SK-N-SH (cell line): ENCODE data around the gene DHRS1. TPM values are rescaled to one million over a fixed set of nuclear protein-coding genes. Genes with fewer than 3 reads are reported as not detected.

Source experiments
- CTCF ChIA-PET: fragments of 300-600, 350-600 bp; formaldehyde crosslinking; extraction: SDS; loops from one replicate; lab custom pipeline; 2021; lab: Yijun Ruan, JAX
- POLR2A ChIA-PET: fragments of 350-600 bp; sonication (Branson Sonifier 250); formaldehyde crosslinking; extraction: SDS; loops from one replicate; lab custom pipeline; 2020; ENCODE audit warnings: antibody characterized with exemption, inconsistent platforms; lab: Yijun Ruan, JAX
- DNase-seq: peaks from one replicate; pipeline ENCODE4 v3.0.0; 2012
- H2AFZ ChIP-seq: fragments of 200-600 bp; sonication (generic); 2 replicates; pipeline ENCODE4 v1.8.1; 2016; ENCODE audit warnings: antibody characterized with exemption, mild to moderate bottlenecking, low read depth
- H3F3A ChIP-seq: fragments of 200-600 bp; sonication (generic); replicated peaks from 2 replicates; pipeline ENCODE3; 2016; ENCODE audit warnings: antibody characterized with exemption, mild to moderate bottlenecking; ENCODE audit not compliant: insufficient read depth
- H3K27ac ChIP-seq, 2 experiments: fragments of 200-500 bp in 1 of 2; fragments of 200-600 bp in 1 of 2; sonication (Bioruptor generic) in 1 of 2; sonication (generic), shearing (Covaris generic) in 1 of 2; 2 replicates each; pipeline versions ENCODE4 v1.5.1 to v1.6.1; 2014 to 2016; ENCODE audit warnings: low read depth in 2 of 2, inconsistent platforms in 1 of 2, low read length in 1 of 2, mild to moderate bottlenecking in 1 of 2, mixed read lengths in 1 of 2
- H3K27me3 ChIP-seq: fragments of 200-600 bp; sonication (generic), shearing (Covaris generic); 2 replicates; pipeline ENCODE4 v1.6.1; 2016; ENCODE audit warnings: mixed run types; ENCODE audit not compliant: insufficient read depth
- H3K36me3 ChIP-seq, 2 experiments: fragments of 200-500 bp in 1 of 2; fragments of 200-600 bp in 1 of 2; sonication (Bioruptor generic) in 1 of 2; sonication (generic) in 1 of 2; replicated peaks in 1 of 2; 2 replicates each; pipeline versions ENCODE3 to v1.5.1; 2014 to 2016; ENCODE audit warnings: low read length in 1 of 2, mild to moderate bottlenecking in 1 of 2; ENCODE audit not compliant: insufficient read depth in 2 of 2, control insufficient read depth in 1 of 2
- H3K4me1 ChIP-seq, 2 experiments: fragments of 200-500 bp in 1 of 2; fragments of 200-600 bp in 1 of 2; sonication (Bioruptor generic) in 1 of 2; sonication (generic), shearing (Covaris generic) in 1 of 2; 2 replicates each; pipeline versions ENCODE4 v1.5.1 to v1.6.1; 2014 to 2016; ENCODE audit warnings: low read depth in 1 of 2, low read length in 1 of 2, mixed run types in 1 of 2; ENCODE audit not compliant: insufficient read depth in 2 of 2, control insufficient read depth in 1 of 2
- H3K4me2 ChIP-seq: fragments of 200-600 bp; sonication (generic), shearing (Covaris generic); 2 replicates; pipeline ENCODE4 v1.6.1; 2017; ENCODE audit warnings: mixed run types
- H3K4me3 ChIP-seq, 2 experiments: fragments of 200-500 bp in 1 of 2; fragments of 200-600 bp in 1 of 2; sonication (Bioruptor generic) in 1 of 2; sonication (generic), shearing (Covaris generic) in 1 of 2; 2 replicates each; pipeline versions ENCODE4 v1.5.1 to v1.8.1; 2014 to 2016; ENCODE audit warnings: low read depth in 2 of 2, inconsistent platforms in 1 of 2, low read length in 1 of 2, mild to moderate bottlenecking in 1 of 2, mixed read lengths in 1 of 2, moderate library complexity in 1 of 2
- H3K79me2 ChIP-seq: fragments of 200-600 bp; sonication (generic); 2 replicates; pipeline ENCODE4 v1.8.1; 2017; ENCODE audit warnings: mild to moderate bottlenecking; ENCODE audit not compliant: insufficient read depth
- H3K9ac ChIP-seq: fragments of 200-600 bp; sonication (generic); 2 replicates; pipeline ENCODE4 v1.6.1; 2017; ENCODE audit warnings: mixed run types
- H3K9me2 ChIP-seq: fragments of 200-600 bp; sonication (generic); 2 replicates; pipeline ENCODE4 v1.6.1; 2017; ENCODE audit warnings: mixed run types
- H3K9me3 ChIP-seq: fragments of 200-600 bp; sonication (generic); 2 replicates; pipeline ENCODE4 v1.6.1; 2017; ENCODE audit warnings: mixed run types, mild to moderate bottlenecking, moderate library complexity
- H4K20me1 ChIP-seq: fragments of 200-600 bp; sonication (generic); 2 replicates; pipeline ENCODE4 v1.6.1; 2017; ENCODE audit warnings: mild to moderate bottlenecking, mixed run types; ENCODE audit not compliant: insufficient read depth
- CHD2 ChIP-seq: fragments of 150-350 bp; IDR thresholded peaks from 2 replicates; pipeline ENCODE4 v1.6.1; 2018; ENCODE audit warnings: low read length; ENCODE audit not compliant: partially characterized antibody
- CTCF ChIP-seq: fragments of 200-600 bp; sonication (generic); IDR thresholded peaks from 2 replicates; pipeline ENCODE4 v1.6.1; 2017; ENCODE audit warnings: antibody characterized with exemption, mild to moderate bottlenecking, moderate library complexity
- FOXM1 ChIP-seq: IDR thresholded peaks from 2 replicates; pipeline ENCODE4 v1.4.0; 2012; ENCODE audit warnings: low read depth, mild to moderate bottlenecking
- GABPA ChIP-seq: IDR thresholded peaks from 2 replicates; pipeline ENCODE4 v1.4.0; 2012; ENCODE audit warnings: low read depth, mild to moderate bottlenecking
- GATA2 ChIP-seq: sonication (generic); formaldehyde crosslinking; IDR thresholded peaks from 2 replicates; pipeline ENCODE4 v1.5.0; 2020; ENCODE audit warnings: mild to moderate bottlenecking, missing genetic modification reagents
- IRF3 ChIP-seq: fragments of 150-350 bp; IDR thresholded peaks from 2 replicates; pipeline ENCODE4 v1.6.1; 2016; ENCODE audit warnings: mild to moderate bottlenecking, low read depth, low read length
- JUND ChIP-seq: IDR thresholded peaks from 2 replicates; pipeline ENCODE4 v1.4.0; 2012
- POLR2AphosphoS5 ChIP-seq: IDR thresholded peaks from 2 replicates; pipeline ENCODE4 v1.6.1; 2012; ENCODE audit warnings: low read depth, low read length
- RXRA ChIP-seq: IDR thresholded peaks from 2 replicates; pipeline ENCODE4 v1.4.0; 2012; ENCODE audit warnings: low read depth, mild to moderate bottlenecking, borderline replicate concordance
- USF1 ChIP-seq: IDR thresholded peaks from 2 replicates; pipeline ENCODE4 v1.4.0; 2012; ENCODE audit warnings: low read depth, borderline replicate concordance
- YY1 ChIP-seq: IDR thresholded peaks from 2 replicates; pipeline ENCODE4 v1.4.0; 2012; ENCODE audit warnings: low read depth, mild to moderate bottlenecking
- WGBS: methylation state at CpG from one replicate; pipeline ENCODE4 v1.1.6; 2017; ENCODE audit warnings: low lambda C conversion rate; 5-methylcytosine and 5-hydroxymethylcytosine counted together
- polyA plus RNA-seq, 3 experiments: library from polyadenylated mRNA; depleted of rRNA; stranded (reverse); fragments of >200 nt; gene quantifications; 2 replicates each; pipeline ENCODE4 v1.2.3, GENCODE V29; 2012

Gene DHRS1
- polyA plus RNA-seq, 1 of the 3 experiments (the other 2 are of a cell fraction), result 65.4 TPM

GRCh38 chr14:24273422-24273998, 26.1 kb downstream of the DHRS1 start:
- Histone ChIP-seq H3K9me3 (no peaks in the 10 kb centered on the region), H3K27me3 (no peaks in the 10 kb centered on the region), H3K4me3 (no peak overlapping the region), H3K36me3 (peaks cover 0 to 9% of the 10 kb centered on the region in 2 experiments), H3K9ac (no peak overlapping the region), H3K4me2 (no peak overlapping the region), H3F3A (no peaks in the 10 kb centered on the region), H3K27ac (no peak overlapping the region), H2AFZ (no peak overlapping the region), H3K79me2 (no peaks in the 10 kb centered on the region; the same call in 1 of the 2 replicates), H3K4me1 (peaks cover 6 to 10% of the 10 kb centered on the region in 2 experiments; a peak in 2 of 4 replicates), H3K9me2 (no peaks in the 10 kb centered on the region), H4K20me1 (no peaks in the 10 kb centered on the region)
- peak; percentile 40 for DNase-seq
- CTCF ChIA-PET, result interaction anchor here (1.0 to 3.0 kb wide), 3 partner anchors 22 to 31 kb away, joined by 6 to 14 read pairs (median 11); partner anchors contain the start of gene TINF2
- TF ChIP-seq CHD2 (no peak), FOXM1 (no peak), GATA2 (CRISPR knock-in tag) (no peak), CTCF (no peak; the same call in 1 of the 2 replicates), RXRA (no peak), GABPA (no peak), POLR2AphosphoS5 (no peak), USF1 (no peak), JUND (no peak)
- 95% methylated on average over 3 of the region's 3 CpGs for WGBS
- POLR2A ChIA-PET, result no interaction called here

- Histone ChIP-seq H3F3A (no peaks in the 10 kb centered on the region), H3K9ac (no peak overlapping the region), H3K4me3 (no peak overlapping the region), H3K9me2 (no peaks in the 10 kb centered on the region), H2AFZ (no peak overlapping the region), H4K20me1 (no peaks in the 10 kb centered on the region), H3K79me2 (no peaks in the 10 kb centered on the region; the same call in 1 of the 2 replicates), H3K27me3 (no peaks in the 10 kb centered on the region), H3K36me3 (peaks cover 0 to 15% of the 10 kb centered on the region in 2 experiments), H3K9me3 (no peaks in the 10 kb centered on the region), H3K4me1 (peaks cover 6 to 10% of the 10 kb centered on the region in 2 experiments; a peak in 2 of 4 replicates), H3K27ac (no peak overlapping the region), H3K4me2 (no peak overlapping the region)
- no peak for TF ChIP-seq YY1
- no peak for TF ChIP-seq CHD2
- no peak for TF ChIP-seq IRF3
- no peak for DNase-seq
- ChIA-PET CTCF (interaction anchor here (0.7 to 4.9 kb wide), 4 partner anchors 11 to 50 kb away, joined by 4 to 37 read pairs (median 13); partner anchors contain the start of gene TINF2), POLR2A (interaction anchor here (0.6 kb wide), 1 partner anchor 1201 kb away, joined by 3 read pairs; no protein-coding TSS in a partner anchor)
- WGBS, result 79% methylated on average over 2 of the region's 2 CpGs
Observed at GRCh38 chr14:24272467-24272866, 27.1 kb downstream of the DHRS1 start.
